COLO668 (cell line): ENCODE results near the gene EGLN3.
"Not testable (repeated sequence)": the region's sequence is repeated elsewhere in the genome, so short reads cannot be mapped to it uniquely, and the experiment has no call there.

Experiments
- DNase-seq: peaks from one replicate; lab custom pipeline; 2025; ENCODE audit not compliant: unreplicated experiment; lab: John Stamatoyannopoulos, UW

The EGLN3 gene

GRCh38 chr14:33938131-33938949 lies 12.5 kb downstream of the EGLN3 start:
- peak; percentile 92 for DNase-seq

GRCh38 chr14:33936391-33936790 lies 14.5 kb downstream of the EGLN3 start:
- DNase-seq: no peak

- DNase-seq: no peak
Measured at GRCh38 chr14:33934938-33935337, 15.9 kb downstream of the EGLN3 start.

DNA sequence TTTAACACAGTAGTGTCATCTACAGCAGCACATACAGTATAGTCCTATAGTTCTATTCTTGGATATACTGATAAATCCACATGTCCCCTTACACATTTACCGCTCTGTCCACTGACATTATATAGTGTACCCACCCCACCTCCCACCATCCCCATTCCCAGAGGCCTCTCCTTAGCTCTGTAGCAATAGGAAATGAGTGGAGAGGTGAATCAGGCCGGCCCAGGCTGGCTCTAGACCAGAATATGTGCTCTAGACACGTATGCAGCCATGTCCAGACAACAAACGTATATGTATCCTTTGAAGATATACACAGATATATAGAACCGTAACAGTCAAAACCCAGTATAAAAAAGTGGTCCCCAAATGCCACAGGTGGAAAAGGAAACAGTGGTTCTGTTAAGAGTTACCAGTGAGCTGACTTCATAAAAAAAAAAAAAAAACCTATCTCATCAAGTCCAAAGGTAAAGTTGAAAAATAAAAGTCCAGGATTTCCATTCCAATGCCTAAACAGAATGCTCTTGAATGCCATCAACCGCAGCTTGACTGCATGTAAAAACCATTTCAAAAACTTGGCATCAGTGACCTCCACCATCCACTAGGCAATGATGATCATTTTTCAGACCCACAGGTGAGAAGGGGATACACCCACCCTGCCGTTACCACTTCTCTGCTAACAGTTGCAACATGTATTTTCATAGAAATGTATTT lies 16.7 kb downstream of the EGLN3 start:
- DNase-seq: no peak

- DNase-seq: no peak
Measured at GRCh38 chr14:33933386-33933933, 17.4 kb downstream of the EGLN3 start.

DNA sequence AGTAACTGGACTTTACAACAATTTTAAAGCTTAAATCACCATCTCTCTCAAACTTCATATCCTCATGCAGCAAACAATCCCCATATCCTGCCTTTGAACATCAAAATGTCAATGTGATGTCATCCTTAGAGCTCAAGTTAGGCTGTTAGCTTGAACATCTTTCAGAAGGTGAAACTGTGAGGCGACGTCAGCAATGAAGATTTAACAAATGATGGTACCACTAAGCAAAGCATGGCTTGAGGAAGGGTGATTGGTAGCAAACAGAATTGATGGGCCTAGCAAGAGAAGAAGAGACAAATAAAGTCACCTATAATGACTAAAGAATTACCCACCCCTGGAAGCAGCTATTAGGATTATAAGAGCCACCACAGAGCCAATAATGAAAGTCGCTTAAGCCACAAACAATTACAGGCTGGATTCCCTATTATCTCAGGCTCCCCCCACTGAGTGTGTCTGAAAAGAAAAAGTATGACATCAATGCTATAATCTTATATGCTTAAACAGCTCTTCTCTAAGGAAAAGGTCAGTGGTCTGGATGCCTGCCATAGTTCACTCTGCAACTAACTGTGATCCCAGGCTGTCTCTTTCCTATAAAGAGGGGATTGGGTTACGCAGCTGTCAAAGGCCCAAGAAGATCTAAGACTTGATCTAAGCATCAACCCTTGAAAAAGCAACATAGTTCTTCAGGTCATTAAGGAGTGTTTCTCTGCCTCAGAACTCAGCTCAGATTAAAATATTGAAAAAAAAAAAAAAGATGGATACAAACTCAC lies 18.1 kb downstream of the EGLN3 start:
- no peak for DNase-seq

DNA sequence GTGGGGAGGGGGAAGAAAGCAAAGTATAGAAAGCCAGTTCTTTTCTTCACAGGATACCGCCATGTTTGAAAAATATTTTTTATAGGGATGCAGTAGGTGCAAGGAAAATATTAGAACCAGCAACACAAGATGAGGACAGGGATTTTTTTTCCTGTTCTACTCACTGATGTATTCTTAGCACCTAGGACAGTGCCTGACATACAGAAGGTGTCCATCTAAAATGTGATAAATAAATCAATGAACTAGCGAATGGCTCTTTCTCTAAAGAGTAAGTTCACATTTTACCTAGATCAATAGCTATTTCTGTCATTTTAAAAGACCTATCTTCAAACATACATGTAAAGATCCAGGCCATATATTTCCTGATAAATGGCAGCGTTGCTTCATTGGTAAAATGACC lies 18.8 kb downstream of the EGLN3 start:
- no peak for DNase-seq

GRCh38 chr14:33931461-33931860 lies 19.4 kb downstream of the EGLN3 start:
- DNase-seq: no peak

DNA sequence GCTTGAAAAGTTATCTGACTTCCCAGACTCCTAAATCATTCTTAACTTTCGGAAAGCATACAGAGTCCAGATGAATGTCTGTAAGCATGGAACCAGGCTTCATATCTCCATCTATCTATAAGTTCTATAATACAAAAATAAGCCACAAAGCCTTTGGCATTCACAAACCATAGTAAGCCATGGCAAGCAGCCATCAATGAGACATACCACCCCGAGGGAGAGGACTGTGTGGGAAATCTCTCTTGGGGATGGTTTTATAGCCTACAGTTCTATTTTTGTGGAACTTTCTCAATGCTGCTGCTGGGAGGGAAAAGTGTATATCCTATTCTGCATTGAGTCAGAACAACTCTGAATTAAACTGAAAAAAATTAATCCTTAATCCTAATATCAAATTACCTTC lies 20.4 kb downstream of the EGLN3 start:
- no peak for DNase-seq

DNA sequence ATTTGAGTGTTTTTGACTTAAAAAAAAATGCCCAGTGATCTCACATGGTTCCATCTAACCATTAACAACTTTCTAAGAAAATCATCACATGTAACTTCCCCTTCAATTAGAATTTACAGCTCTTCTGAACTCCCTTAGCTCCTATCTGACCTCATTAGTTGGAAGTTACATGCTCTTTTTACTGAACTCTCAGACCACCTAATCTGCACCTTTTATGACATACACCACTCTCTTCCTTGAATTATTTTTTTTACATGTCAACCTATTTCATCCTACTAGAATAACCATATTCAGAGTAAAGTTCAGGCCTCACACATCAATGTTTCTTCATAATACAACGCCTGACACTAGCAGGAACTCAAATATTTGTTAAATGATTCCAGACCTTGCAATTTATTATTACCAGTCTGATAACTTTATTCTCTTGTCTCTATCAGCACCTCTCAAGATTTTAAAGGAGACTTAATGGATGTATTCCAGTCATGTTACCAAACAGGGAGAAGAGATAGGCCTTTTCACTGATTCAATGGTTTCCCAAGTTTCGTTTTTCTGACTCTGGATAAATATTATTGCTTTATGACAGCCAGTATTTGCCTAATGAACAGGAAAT lies 21.0 kb downstream of the EGLN3 start:
- no peak for DNase-seq

- no peak for DNase-seq
Measured at GRCh38 chr14:33928895-33929294, 22.0 kb downstream of the EGLN3 start.

GRCh38 chr14:33927944-33928343 lies 22.9 kb downstream of the EGLN3 start:
- DNase-seq: no peak

- DNase-seq: not testable (repeated sequence)
Measured at GRCh38 chr14:33926967-33927366, 23.9 kb downstream of the EGLN3 start.

- no peak for DNase-seq
Measured at GRCh38 chr14:33925946-33926345, 24.9 kb downstream of the EGLN3 start.

DNA sequence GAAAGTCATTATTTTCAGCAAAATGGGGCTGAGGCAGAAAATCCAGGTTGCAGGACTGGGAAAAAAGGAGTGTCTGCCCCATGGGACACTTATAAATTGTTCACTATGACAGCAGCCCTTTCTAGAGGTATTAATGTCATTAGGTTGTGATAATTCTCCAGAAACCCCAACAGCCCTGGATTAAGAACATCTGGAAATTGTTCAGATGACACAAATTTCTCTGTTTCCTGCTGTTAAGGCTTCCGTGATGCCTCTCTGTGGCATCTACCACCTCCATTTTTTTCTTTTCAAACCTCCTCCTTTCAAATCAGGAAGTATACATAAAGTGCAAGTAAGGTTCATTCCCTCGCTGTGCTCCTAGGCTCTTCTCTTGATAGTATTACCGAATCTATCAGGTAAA lies 25.6 kb downstream of the EGLN3 start:
- DNase-seq: no peak

DNA sequence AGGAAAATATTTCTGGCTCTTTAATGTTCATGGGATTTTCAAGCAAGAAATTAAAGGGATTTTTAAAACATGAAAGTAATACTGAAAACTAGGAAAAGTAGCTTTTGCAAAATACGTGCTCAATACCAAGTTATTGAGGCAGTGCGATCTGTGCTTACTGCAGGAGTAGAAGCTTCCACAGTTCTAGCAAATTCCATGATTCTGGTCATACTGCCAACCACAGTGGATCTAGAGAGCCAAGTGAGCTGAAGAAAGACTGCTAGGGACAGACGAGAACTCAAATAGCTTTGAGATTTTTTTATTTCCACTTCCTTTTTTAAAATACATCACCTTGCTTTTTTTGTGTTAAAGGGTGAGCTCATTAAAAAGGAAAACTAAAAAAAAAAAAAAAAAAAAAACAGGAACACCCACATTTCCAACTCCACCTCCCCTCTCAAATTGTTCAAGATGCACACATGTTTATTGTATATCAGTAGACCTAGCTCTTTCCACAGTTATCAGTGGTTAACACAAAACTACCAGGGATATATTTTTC lies 26.2 kb downstream of the EGLN3 start:
- DNase-seq: no peak

DNA sequence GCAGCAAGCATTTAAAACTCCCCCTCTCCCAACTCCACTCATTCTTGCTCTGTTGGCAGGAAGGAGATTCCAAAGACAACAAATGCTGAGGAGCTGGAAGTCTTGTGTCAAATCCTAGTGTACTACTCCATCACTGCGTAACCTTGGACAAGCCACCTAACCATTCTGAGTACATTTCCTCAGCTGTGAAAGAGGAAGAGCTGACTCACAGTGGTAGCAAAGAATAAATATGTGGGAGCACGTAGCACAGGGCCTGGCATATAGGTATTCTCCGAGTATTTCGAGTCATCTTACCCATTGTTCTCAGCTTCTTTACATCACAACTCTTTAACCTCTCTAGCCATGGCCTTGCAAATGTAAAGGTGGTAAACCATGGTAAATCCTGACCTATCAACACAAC lies 28.7 kb downstream of the EGLN3 start:
- no peak for DNase-seq

DNA sequence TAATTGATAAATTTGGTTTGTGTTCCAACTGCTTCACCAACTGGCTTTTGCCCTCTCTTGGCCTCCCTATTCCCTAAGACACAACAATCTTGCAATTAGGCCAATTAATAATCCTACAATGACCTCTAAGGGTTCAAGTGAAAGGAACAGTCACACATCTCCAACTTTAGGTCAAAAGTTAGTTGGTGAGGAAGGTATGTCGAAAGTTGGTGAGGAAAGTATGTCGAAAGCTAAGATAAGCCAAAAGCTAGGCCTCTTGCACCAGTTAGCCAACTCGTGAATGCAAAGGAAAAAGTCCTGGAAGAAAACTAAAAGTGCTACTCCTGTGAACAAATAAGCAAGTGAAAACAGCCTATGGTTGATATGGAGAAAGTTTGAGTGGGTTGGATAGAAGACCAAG lies 32.6 kb downstream of the EGLN3 start:
- DNase-seq: no peak

DNA sequence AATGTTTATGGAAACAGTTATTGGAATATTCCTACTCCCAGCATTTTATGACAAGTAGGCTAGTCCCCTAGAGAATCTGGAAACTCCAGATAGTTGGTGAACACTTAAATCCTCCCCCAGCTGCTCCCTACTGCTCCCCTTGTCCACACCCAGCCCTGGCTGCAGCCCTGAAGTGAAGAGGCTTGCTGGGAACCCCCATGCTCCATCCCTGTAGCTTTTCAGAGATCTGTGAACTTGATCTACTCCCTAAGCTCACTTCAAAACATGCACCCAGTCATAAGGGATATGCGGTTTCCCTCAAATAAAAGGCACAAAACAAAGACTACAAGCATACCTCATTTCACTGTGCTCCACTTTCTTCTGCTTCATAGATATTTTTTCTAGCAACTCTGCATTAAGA lies 33.2 kb downstream of the EGLN3 start:
- no peak for DNase-seq

- no peak for DNase-seq
Measured at GRCh38 chr14:33916663-33917565, 34.0 kb downstream of the EGLN3 start.
